SU-DHL-6 (cell line): ENCODE results near the gene GAS7.

ENCODE experiments used
- H2AFZ ChIP-seq: fragments of 200-600 bp; sonication (generic); 2 replicates; pipeline ENCODE4 v1.6.1; 2014; ENCODE audit warnings: low read depth, mild to moderate bottlenecking, moderate library complexity, mixed read lengths, antibody characterized with exemption, low read length; ENCODE audit not compliant: severe bottlenecking
- H3F3A ChIP-seq: fragments of 200-600 bp; shearing (Covaris generic); 2 replicates; pipeline ENCODE4 v1.6.0; 2016; ENCODE audit warnings: antibody characterized with exemption, mild to moderate bottlenecking; ENCODE audit not compliant: insufficient read depth
- H3K27ac ChIP-seq: fragments of 200-600 bp; sonication (generic); 2 replicates; pipeline ENCODE4 v1.5.1; 2016; ENCODE audit warnings: low read depth, mild to moderate bottlenecking, low read length, moderate library complexity, mixed read lengths
- H3K27me3 ChIP-seq: fragments of 200-600 bp; sonication (generic), shearing (Covaris generic); 2 replicates; pipeline ENCODE4 v1.6.0; 2014; ENCODE audit warnings: mild to moderate bottlenecking, low read length
- H3K36me3 ChIP-seq: fragments of 200-600 bp; sonication (generic); 2 replicates; pipeline ENCODE4 v1.6.1; 2014; ENCODE audit warnings: mild to moderate bottlenecking, low read length, mixed read lengths
- H3K4me2 ChIP-seq: fragments of 300-600, 200-600 bp; shearing (Covaris generic), sonication (generic); 2 replicates; pipeline ENCODE4 v1.6.0; 2014; ENCODE audit warnings: low read length, low read depth, mild to moderate bottlenecking; ENCODE audit not compliant: poor library complexity, severe bottlenecking
- H3K4me3 ChIP-seq: fragments of 200-600 bp; sonication (generic); 2 replicates; pipeline ENCODE4 v1.5.1; 2014; ENCODE audit warnings: antibody characterized with exemption, low read length, mild to moderate bottlenecking, mixed read lengths; ENCODE audit not compliant: insufficient read depth, poor library complexity, severe bottlenecking
- H3K79me2 ChIP-seq: fragments of 200-600 bp; sonication (generic); 2 replicates; pipeline ENCODE4 v1.6.1; 2014; ENCODE audit warnings: mild to moderate bottlenecking, low read length, moderate library complexity; ENCODE audit not compliant: insufficient read depth
- H3K9ac ChIP-seq: fragments of 200-600 bp; sonication (generic); 2 replicates; pipeline ENCODE4 v1.7.0; 2014; ENCODE audit warnings: mild to moderate bottlenecking, low read length
- H3K9me2 ChIP-seq: fragments of 200-600 bp; sonication (generic); replicated peaks from 2 replicates; pipeline ENCODE4 v1.6.1; 2014; ENCODE audit warnings: low read length; ENCODE audit not compliant: insufficient read depth
- H3K9me3 ChIP-seq: fragments of 200-600 bp; sonication (generic); 2 replicates; pipeline ENCODE4 v1.6.1; 2014; ENCODE audit warnings: low read length, mixed read lengths; ENCODE audit not compliant: insufficient read depth
- H4K20me1 ChIP-seq: fragments of 200-600 bp; sonication (generic); 2 replicates; pipeline ENCODE4 v1.6.1; 2014; ENCODE audit warnings: low read depth, mild to moderate bottlenecking, antibody characterized with exemption, low read length, moderate library complexity, mixed read lengths
- CTCF ChIP-seq: fragments of 200-600 bp; sonication (generic); IDR thresholded peaks from one replicate; pipeline ENCODE4 v1.5.1; 2017; ENCODE audit warnings: antibody characterized with exemption, mild to moderate bottlenecking, low read length, moderate library complexity; ENCODE audit not compliant: insufficient read depth, poor library complexity, severe bottlenecking
- EZH2phosphoT487 ChIP-seq: fragments of 200-600 bp; sonication (generic), shearing (Covaris generic); conservative IDR thresholded peaks from 2 replicates; pipeline ENCODE4 v1.6.1; 2018; ENCODE audit warnings: mild to moderate bottlenecking, antibody characterized with exemption, low read length, moderate library complexity, mixed read lengths

GAS7 gene

GRCh38 chr17:10171581-10171981 lies 26.8 kb downstream of the GAS7 start:
- TF ChIP-seq EZH2phosphoT487 = no peak
- no peak for TF ChIP-seq CTCF
- no peak overlapping the region for H3K4me2 ChIP-seq
- no peaks in the 10 kb centered on the region for H3K9me2 ChIP-seq
- no peaks in the 10 kb centered on the region for H3K36me3 ChIP-seq
- H4K20me1 ChIP-seq = no peaks in the 10 kb centered on the region
- no peak overlapping the region for H3K27ac ChIP-seq
- H3K79me2 ChIP-seq = no peaks in the 10 kb centered on the region
- no peaks in the 10 kb centered on the region; the same call in 1 of the 2 replicates for H3K9me3 ChIP-seq
- H3K27me3 ChIP-seq = no peaks in the 10 kb centered on the region
- no peak overlapping the region for H2AFZ ChIP-seq
- H3K9ac ChIP-seq = no peak overlapping the region
- no peaks in the 10 kb centered on the region for H3F3A ChIP-seq
- H3K4me3 ChIP-seq = no peak overlapping the region

DNA sequence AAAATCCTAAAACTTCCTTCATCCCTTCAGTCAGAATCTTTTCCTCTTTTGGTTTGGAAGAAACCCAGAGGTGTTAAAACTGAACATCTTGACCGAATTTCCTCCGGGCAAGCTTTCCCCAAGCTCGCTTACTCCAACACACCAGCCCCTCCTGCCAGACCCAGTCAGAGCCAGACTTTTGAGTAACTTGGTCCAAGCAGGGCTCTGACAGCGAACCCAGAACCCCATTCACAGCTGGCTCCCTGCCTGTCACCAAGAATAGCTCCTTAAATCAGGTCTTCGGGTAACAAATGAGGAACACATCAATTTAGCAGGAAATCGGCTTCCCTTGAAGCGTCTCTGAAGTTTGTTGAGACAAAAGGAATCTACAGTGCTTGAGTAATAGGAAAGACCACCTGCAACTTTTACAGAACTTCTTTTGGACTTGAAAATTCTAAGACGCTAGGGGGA lies 27.3 kb downstream of the GAS7 start:
- Histone ChIP-seq H3K4me2 (no peak overlapping the region), H3K9ac (no peak overlapping the region), H3K9me3 (no peaks in the 10 kb centered on the region; the same call in 1 of the 2 replicates), H3K9me2 (no peaks in the 10 kb centered on the region), H3K27me3 (no peaks in the 10 kb centered on the region), H3K4me3 (no peak overlapping the region), H3F3A (no peaks in the 10 kb centered on the region), H2AFZ (no peak overlapping the region), H3K79me2 (no peaks in the 10 kb centered on the region), H4K20me1 (no peaks in the 10 kb centered on the region), H3K27ac (no peak overlapping the region), H3K36me3 (no peaks in the 10 kb centered on the region)
- TF ChIP-seq CTCF (no peak), EZH2phosphoT487 (no peak)

GRCh38 chr17:10170233-10170632 lies 28.2 kb downstream of the GAS7 start:
- TF ChIP-seq CTCF (no peak), EZH2phosphoT487 (no peak)
- Histone ChIP-seq H3K9me3 (no peaks in the 10 kb centered on the region; the same call in 1 of the 2 replicates), H3F3A (no peaks in the 10 kb centered on the region), H3K27me3 (no peaks in the 10 kb centered on the region), H3K9ac (no peak overlapping the region), H3K4me3 (no peak overlapping the region), H3K79me2 (no peaks in the 10 kb centered on the region), H3K36me3 (no peaks in the 10 kb centered on the region), H2AFZ (no peak overlapping the region), H3K9me2 (no peaks in the 10 kb centered on the region), H3K4me2 (no peak overlapping the region), H4K20me1 (no peaks in the 10 kb centered on the region), H3K27ac (no peak overlapping the region)
